ENCODE results near the gene SLC35F6.

Gene SLC35F6

GRCh38 chr2:26767129-26767528, 3.0 kb downstream of the SLC35F6 start:
- no peak overlapping the region for H3K4me2 ChIP-seq (ENCODE audit: low read depth, low read length, poor library complexity, severe bottlenecking)
- no peak for TF ChIP-seq EZH2phosphoT487 (conservative IDR thresholded peaks at IDR 0.05; ENCODE audit: low read length)
- TF ChIP-seq CTCF (IDR thresholded peaks at IDR 0.05; ENCODE audit: insufficient read depth, low read length, poor library complexity, severe bottlenecking): no peak
- H2AFZ ChIP-seq (ENCODE audit: low read depth, low read length, severe bottlenecking): no peak overlapping the region
- no peak overlapping the region for H3K27ac ChIP-seq (ENCODE audit: low read depth, low read length)
- no peaks in the 10 kb centered on the region for H3K36me3 ChIP-seq (ENCODE audit: low read length)
- no peaks in the 10 kb centered on the region for H3K9me3 ChIP-seq (ENCODE audit: insufficient read depth, low read length)
- H3K27me3 ChIP-seq (ENCODE audit: low read length): no peaks in the 10 kb centered on the region
- no peaks in the 10 kb centered on the region for H4K20me1 ChIP-seq (ENCODE audit: low read depth, low read length)
- peaks cover 37% of the 10 kb centered on the region for H3K79me2 ChIP-seq (ENCODE audit: insufficient read depth, low read length)
- no peak overlapping the region for H3K9ac ChIP-seq (ENCODE audit: low read length)
- no peak overlapping the region for H3K4me3 ChIP-seq (ENCODE audit: insufficient read depth, low read length, poor library complexity, severe bottlenecking)
- H3K9me2 ChIP-seq (replicated peaks; ENCODE audit: insufficient read depth, low read length): no peaks in the 10 kb centered on the region
- H3F3A ChIP-seq (ENCODE audit: insufficient read depth): no peaks in the 10 kb centered on the region

- Histone ChIP-seq H4K20me1 (ENCODE audit: low read depth, low read length) (no peaks in the 10 kb centered on the region), H3K4me2 (ENCODE audit: low read depth, low read length, poor library complexity, severe bottlenecking) (no peak overlapping the region), H3K9ac (ENCODE audit: low read length) (no peak overlapping the region), H3K36me3 (ENCODE audit: low read length) (no peaks in the 10 kb centered on the region), H3F3A (ENCODE audit: insufficient read depth) (no peaks in the 10 kb centered on the region), H3K9me2 (replicated peaks; ENCODE audit: insufficient read depth, low read length) (no peaks in the 10 kb centered on the region), H3K79me2 (ENCODE audit: insufficient read depth, low read length) (peaks cover 37% of the 10 kb centered on the region), H3K9me3 (ENCODE audit: insufficient read depth, low read length) (no peaks in the 10 kb centered on the region), H3K4me3 (ENCODE audit: insufficient read depth, low read length, poor library complexity, severe bottlenecking) (no peak overlapping the region), H3K27ac (ENCODE audit: low read depth, low read length) (no peak overlapping the region), H3K27me3 (ENCODE audit: low read length) (no peaks in the 10 kb centered on the region), H2AFZ (ENCODE audit: low read depth, low read length, severe bottlenecking) (no peak overlapping the region)
- no peak for TF ChIP-seq CTCF (IDR thresholded peaks at IDR 0.05; ENCODE audit: insufficient read depth, low read length, poor library complexity, severe bottlenecking)
- no peak for TF ChIP-seq EZH2phosphoT487 (conservative IDR thresholded peaks at IDR 0.05; ENCODE audit: low read length)
These were observed 3.9 kb downstream of the SLC35F6 start for GRCh38 chr2:26767894-26768487.

- H3K9me2 ChIP-seq (replicated peaks; ENCODE audit: insufficient read depth, low read length): no peaks in the 10 kb centered on the region
- H3K79me2 ChIP-seq (ENCODE audit: insufficient read depth, low read length): peaks cover 37% of the 10 kb centered on the region
- no peak overlapping the region for H3K4me2 ChIP-seq (ENCODE audit: low read depth, low read length, poor library complexity, severe bottlenecking)
- H3K36me3 ChIP-seq (ENCODE audit: low read length): no peaks in the 10 kb centered on the region
- TF ChIP-seq EZH2phosphoT487 (conservative IDR thresholded peaks at IDR 0.05; ENCODE audit: low read length) (no peak), CTCF (IDR thresholded peaks at IDR 0.05; ENCODE audit: insufficient read depth, low read length, poor library complexity, severe bottlenecking) (no peak)
- H3K9ac ChIP-seq (ENCODE audit: low read length): no peak overlapping the region
- H2AFZ ChIP-seq (ENCODE audit: low read depth, low read length, severe bottlenecking): no peak overlapping the region
- no peaks in the 10 kb centered on the region for H3K9me3 ChIP-seq (ENCODE audit: insufficient read depth, low read length)
- no peak overlapping the region for H3K27ac ChIP-seq (ENCODE audit: low read depth, low read length)
- H3K27me3 ChIP-seq (ENCODE audit: low read length): no peaks in the 10 kb centered on the region
- no peak overlapping the region for H3K4me3 ChIP-seq (ENCODE audit: insufficient read depth, low read length, poor library complexity, severe bottlenecking)
- H3F3A ChIP-seq (ENCODE audit: insufficient read depth): no peaks in the 10 kb centered on the region
- no peaks in the 10 kb centered on the region for H4K20me1 ChIP-seq (ENCODE audit: low read depth, low read length)
These were observed 4.6 kb downstream of the SLC35F6 start for GRCh38 chr2:26768759-26769088.

Measured in SU-DHL-6 (cell line).